H9 (cell line): ENCODE data around the gene LORICRIN. TPM values are rescaled to one million over a fixed set of nuclear protein-coding genes. Genes with fewer than 3 reads are reported as not detected.

ENCODE experiments used
- DNase-seq: peaks from one replicate; pipeline ENCODE4 v3.0.0-alpha.2; 2017
- H2AFZ ChIP-seq: one replicate; pipeline ENCODE4 v1.6.1; 2013; ENCODE audit warnings: mild to moderate bottlenecking, low read length, control low read depth, moderate library complexity
- H2AK5ac ChIP-seq: 2 replicates; pipeline ENCODE4 v1.6.1; 2013; ENCODE audit warnings: low read length, control low read depth, mixed read lengths; ENCODE audit not compliant: insufficient read length
- H2BK120ac ChIP-seq: one replicate; pipeline ENCODE4 v1.6.1; 2013; ENCODE audit warnings: low read depth, mild to moderate bottlenecking, low read length, control low read depth, inconsistent platforms; ENCODE audit not compliant: poor library complexity, severe bottlenecking
- H2BK12ac ChIP-seq: 2 replicates; pipeline ENCODE4 v1.6.1; 2013; ENCODE audit warnings: low read length, control low read depth, mixed read lengths, low read depth; ENCODE audit not compliant: insufficient read length
- H2BK15ac ChIP-seq: 2 replicates; pipeline ENCODE4 v1.6.1; 2013; ENCODE audit warnings: low read depth, low read length, control low read depth
- H2BK20ac ChIP-seq: one replicate; pipeline ENCODE4 v1.6.1; 2013; ENCODE audit warnings: low read depth, mild to moderate bottlenecking, low read length, control low read depth, inconsistent platforms; ENCODE audit not compliant: poor library complexity, severe bottlenecking
- H2BK5ac ChIP-seq: 2 replicates; pipeline ENCODE4 v1.6.1; 2013; ENCODE audit warnings: low read length, control low read depth, mixed read lengths; ENCODE audit not compliant: insufficient read length
- H3K14ac ChIP-seq: 2 replicates; pipeline ENCODE4 v1.6.1; 2013; ENCODE audit warnings: low read length, control low read depth; ENCODE audit not compliant: insufficient read depth
- H3K18ac ChIP-seq: 2 replicates; pipeline ENCODE4 v1.6.1; 2013; ENCODE audit warnings: low read depth, mild to moderate bottlenecking, mixed read lengths, low read length, control low read depth; ENCODE audit not compliant: insufficient read length
- H3K23ac ChIP-seq: 2 replicates; pipeline ENCODE4 v1.6.1; 2013; ENCODE audit warnings: low read length, control low read depth, mixed read lengths, low read depth; ENCODE audit not compliant: insufficient read length
- H3K23me2 ChIP-seq: 2 replicates; pipeline ENCODE4 v1.6.1; 2013; ENCODE audit warnings: low read depth, mild to moderate bottlenecking, mixed read lengths, low read length, control low read depth; ENCODE audit not compliant: insufficient read length, poor library complexity, severe bottlenecking
- H3K27ac ChIP-seq: 2 replicates; pipeline ENCODE4 v1.5.1; 2013; ENCODE audit warnings: low read length, control low read depth, mixed read lengths, low read depth; ENCODE audit not compliant: insufficient read length
- H3K27me3 ChIP-seq: 2 replicates; pipeline ENCODE4 v1.6.1; 2013; ENCODE audit warnings: low read length, control low read depth, inconsistent platforms; ENCODE audit not compliant: insufficient read depth
- H3K4ac ChIP-seq: 2 replicates; pipeline ENCODE4 v1.6.1; 2013; ENCODE audit warnings: low read depth, mild to moderate bottlenecking, control low read depth, inconsistent platforms, low read length, moderate library complexity
- H3K4me1 ChIP-seq: 2 replicates; pipeline ENCODE4 v1.6.1; 2013; ENCODE audit warnings: low read length, control low read depth, inconsistent platforms; ENCODE audit not compliant: insufficient read depth
- H3K4me2 ChIP-seq: 2 replicates; pipeline ENCODE4 v1.6.1; 2013; ENCODE audit warnings: low read length, control low read depth, mixed read lengths; ENCODE audit not compliant: insufficient read length, insufficient read depth
- H3K56ac ChIP-seq: 2 replicates; pipeline ENCODE4 v1.6.1; 2013; ENCODE audit warnings: low read depth, mild to moderate bottlenecking, mixed read lengths, low read length, control low read depth; ENCODE audit not compliant: insufficient read length
- H3K79me1 ChIP-seq: 2 replicates; pipeline ENCODE4 v1.6.1; 2013; ENCODE audit warnings: low read depth, mild to moderate bottlenecking, moderate library complexity, low read length, control low read depth, inconsistent platforms; ENCODE audit not compliant: insufficient read depth, poor library complexity, severe bottlenecking
- H3K79me2 ChIP-seq: 2 replicates; pipeline ENCODE4 v1.6.1; 2013; ENCODE audit warnings: low read length, control low read depth, inconsistent platforms; ENCODE audit not compliant: insufficient read depth
- H3K9ac ChIP-seq: 2 replicates; pipeline ENCODE4 v1.6.1; 2013; ENCODE audit warnings: low read length, control low read depth, mixed read lengths; ENCODE audit not compliant: insufficient read length; ENCODE audit errors: extremely low read depth
- H3K9me3 ChIP-seq: one replicate; pipeline ENCODE4 v1.6.1; 2013; ENCODE audit warnings: low read depth, low read length, inconsistent platforms; ENCODE audit not compliant: control insufficient read depth
- H3T11ph ChIP-seq: one replicate; pipeline ENCODE4 v1.6.1; 2013; ENCODE audit warnings: mild to moderate bottlenecking, low read length, control low read depth, inconsistent platforms
- H4K20me1 ChIP-seq: one replicate; pipeline ENCODE4 v1.6.1; 2013; ENCODE audit not compliant: control insufficient read depth, insufficient read length, insufficient read depth
- H4K5ac ChIP-seq: 2 replicates; pipeline ENCODE4 v1.6.1; 2013; ENCODE audit warnings: low read depth, mild to moderate bottlenecking, mixed read lengths, low read length, control low read depth; ENCODE audit not compliant: insufficient read length
- H4K8ac ChIP-seq: replicated peaks from 2 replicates; pipeline ENCODE4 v1.6.1; 2013; ENCODE audit warnings: low read length, control low read depth, mixed read lengths, low read depth; ENCODE audit not compliant: insufficient read length
- H4K91ac ChIP-seq: 2 replicates; pipeline ENCODE4 v1.6.1; 2013; ENCODE audit warnings: low read depth, mild to moderate bottlenecking, moderate library complexity, mixed read lengths, low read length, control low read depth; ENCODE audit not compliant: insufficient read length
- H3K27ac Mint-ChIP-seq, 3 experiments: 2 replicates in 2 of 3; 3 replicates in 1 of 3; pipeline ENCODE4 v1.8.0; 2020 to 2021; ENCODE audit warnings: mixed read lengths in 3 of 3, mild to moderate bottlenecking in 1 of 3, moderate library complexity in 1 of 3
- H3K27me3 Mint-ChIP-seq: 2 replicates; pipeline ENCODE4 v1.8.0; 2021; ENCODE audit warnings: low read depth, mild to moderate bottlenecking, moderate library complexity, mixed read lengths
- H3K36me3 Mint-ChIP-seq, 3 experiments: 2 replicates in 2 of 3; 3 replicates in 1 of 3; pipeline ENCODE4 v1.8.0; 2020 to 2021; ENCODE audit warnings: low read depth in 3 of 3, mixed read lengths in 3 of 3; ENCODE audit not compliant: insufficient read depth in 1 of 3
- H3K4me1 Mint-ChIP-seq, 2 experiments: 2 replicates each; pipeline ENCODE4 v1.8.0; 2020; ENCODE audit warnings: mixed read lengths in 2 of 2
- H3K4me3 Mint-ChIP-seq, 2 experiments: 2 replicates in 1 of 2; 3 replicates in 1 of 2; pipeline ENCODE4 v1.8.0; 2020 to 2021; ENCODE audit warnings: mild to moderate bottlenecking in 2 of 2, mixed read lengths in 2 of 2, moderate library complexity in 1 of 2
- H3K9me3 Mint-ChIP-seq, 2 experiments: 2 replicates in 1 of 2; 3 replicates in 1 of 2; pipeline ENCODE4 v1.8.0; 2020; ENCODE audit warnings: mild to moderate bottlenecking in 2 of 2, mixed read lengths in 2 of 2, moderate library complexity in 1 of 2
- WGBS: extraction: QIAGEN DNeasy Blood & Tissue Kit; methylation state at CpG from one replicate; pipeline ENCODE4 v1.1.7; 2013; ENCODE audit warnings: missing lambda C conversion rate, low lambda C conversion rate, mixed read lengths; ENCODE audit not compliant: insufficient read length; ENCODE audit errors: extremely low coverage; 5-methylcytosine and 5-hydroxymethylcytosine counted together
- total RNA-seq: library from RNA; stranded (reverse); gene quantifications from 2 replicates; pipeline ENCODE4 v1.2.1, GENCODE V29; 2021
- TF ChIP-seq, protein P1 (sequence below): fragments of 200-600 bp; sonication (generic); conservative IDR thresholded peaks from 3 replicates; pipeline ENCODE4 v1.8.0; 2021; ENCODE audit warnings: antibody characterized with exemption, mild to moderate bottlenecking

The LORICRIN gene
- total RNA-seq, 1 experiment from 2014 or later = not detected

DNA sequence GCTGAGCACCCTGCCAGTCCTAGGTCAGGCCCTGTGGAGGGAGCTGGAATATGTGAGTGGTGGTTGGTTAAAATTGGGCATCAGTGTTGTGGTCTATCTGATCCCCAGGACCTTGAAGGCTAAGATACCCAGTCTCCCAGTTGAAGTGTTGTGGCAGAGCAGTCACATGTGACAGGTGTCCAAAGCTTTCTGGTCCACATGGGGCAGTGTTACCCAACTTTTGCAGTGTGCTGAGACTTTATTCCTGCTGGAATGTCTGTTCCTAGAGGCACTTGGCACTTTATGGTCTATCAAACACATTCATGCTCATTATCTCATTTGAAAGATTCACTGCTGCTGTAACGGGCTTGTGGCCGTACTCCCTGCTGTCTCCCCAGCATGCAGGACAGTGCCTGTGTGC is 21.0 kb upstream of the LORICRIN start:
- no peak overlapping the region for H3K27ac ChIP-seq
- H4K91ac ChIP-seq = no peak overlapping the region
- no peak overlapping the region for H3K56ac ChIP-seq
- H2BK5ac ChIP-seq = no peak overlapping the region
- H3K79me1 ChIP-seq = no peaks in the 10 kb centered on the region
- H3K79me2 ChIP-seq = no peaks in the 10 kb centered on the region
- H2AFZ ChIP-seq = no peak overlapping the region
- Mint-ChIP-seq H3K4me3 (no peak overlapping the region), H3K27me3 (peaks cover 14% of the 10 kb centered on the region), H3K9me3 (peaks cover 0 to 4% of the 10 kb centered on the region in 2 experiments; a peak in 3 of 5 replicates), H3K4me1 (no peaks in the 10 kb centered on the region), H3K36me3 (no peaks in the 10 kb centered on the region), H3K27ac (no peak overlapping the region)
- H3K9me3 ChIP-seq = no peaks in the 10 kb centered on the region
- DNase-seq = no peak
- H4K20me1 ChIP-seq = no peaks in the 10 kb centered on the region
- no peak overlapping the region for H4K5ac ChIP-seq
- no peak overlapping the region for H2AK5ac ChIP-seq
- H3T11ph ChIP-seq = no peak overlapping the region
- no peak overlapping the region for H4K8ac ChIP-seq
- no peak overlapping the region for H2BK12ac ChIP-seq
- no peak overlapping the region for H3K14ac ChIP-seq
- no peak overlapping the region for H2BK20ac ChIP-seq
- no peaks in the 10 kb centered on the region for H3K23me2 ChIP-seq
- H3K27me3 ChIP-seq = no peaks in the 10 kb centered on the region
- H3K4me1 ChIP-seq = no peaks in the 10 kb centered on the region
- H3K9ac ChIP-seq = no peak overlapping the region
- WGBS = no CpG with 5 or more reads among the region's 2 CpGs
- H2BK120ac ChIP-seq = no peak overlapping the region
- H3K4ac ChIP-seq = no peak overlapping the region
- TF ChIP-seq, protein P1, sequence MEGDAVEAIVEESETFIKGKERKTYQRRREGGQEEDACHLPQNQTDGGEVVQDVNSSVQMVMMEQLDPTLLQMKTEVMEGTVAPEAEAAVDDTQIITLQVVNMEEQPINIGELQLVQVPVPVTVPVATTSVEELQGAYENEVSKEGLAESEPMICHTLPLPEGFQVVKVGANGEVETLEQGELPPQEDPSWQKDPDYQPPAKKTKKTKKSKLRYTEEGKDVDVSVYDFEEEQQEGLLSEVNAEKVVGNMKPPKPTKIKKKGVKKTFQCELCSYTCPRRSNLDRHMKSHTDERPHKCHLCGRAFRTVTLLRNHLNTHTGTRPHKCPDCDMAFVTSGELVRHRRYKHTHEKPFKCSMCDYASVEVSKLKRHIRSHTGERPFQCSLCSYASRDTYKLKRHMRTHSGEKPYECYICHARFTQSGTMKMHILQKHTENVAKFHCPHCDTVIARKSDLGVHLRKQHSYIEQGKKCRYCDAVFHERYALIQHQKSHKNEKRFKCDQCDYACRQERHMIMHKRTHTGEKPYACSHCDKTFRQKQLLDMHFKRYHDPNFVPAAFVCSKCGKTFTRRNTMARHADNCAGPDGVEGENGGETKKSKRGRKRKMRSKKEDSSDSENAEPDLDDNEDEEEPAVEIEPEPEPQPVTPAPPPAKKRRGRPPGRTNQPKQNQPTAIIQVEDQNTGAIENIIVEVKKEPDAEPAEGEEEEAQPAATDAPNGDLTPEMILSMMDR = peak; percentile 53; the same call in 2 of the 3 replicates
- no peak overlapping the region for H3K23ac ChIP-seq
- no peak overlapping the region for H2BK15ac ChIP-seq
- H3K18ac ChIP-seq = no peak overlapping the region
- no peak overlapping the region for H3K4me2 ChIP-seq
